HG03439 (cell line): ENCODE measurements around the gene PAX9.

Source experiments
- ATAC-seq: cut with Tn5 transposase; IDR thresholded peaks from one replicate; pipeline ENCODE4 v1.9.1; 2021; ENCODE audit warnings: mild to moderate bottlenecking, moderate library complexity; ENCODE audit not compliant: unreplicated experiment

Gene PAX9

DNA sequence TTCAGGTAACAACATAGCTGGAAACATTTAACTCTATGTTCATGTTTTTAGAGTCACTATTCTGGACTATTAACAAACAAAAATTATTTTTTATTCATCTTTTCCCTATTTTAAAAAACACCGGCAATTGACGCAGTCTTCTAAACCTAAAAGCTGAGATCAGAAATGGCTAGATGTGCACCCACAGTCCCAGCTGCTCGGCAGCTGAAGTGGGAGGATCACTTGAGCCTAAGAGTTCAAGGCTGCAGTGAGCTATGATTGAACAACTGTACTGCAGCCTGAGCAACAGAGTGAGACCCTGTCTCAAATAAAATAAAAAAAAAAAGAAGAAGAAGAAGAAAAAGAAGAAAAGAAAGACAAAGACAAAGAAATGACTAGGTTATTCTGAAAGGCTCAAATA, 64.5 kb downstream of the PAX9 start:
- ATAC-seq, result no peak
